Retina (tissue), 1 donor: Measurements from ENCODE around the gene NPM1.

ENCODE experiments used
- DNase-seq: peaks from one replicate; pipeline ENCODE4 v3.0.0-alpha.2; 2016

Gene NPM1

DNA sequence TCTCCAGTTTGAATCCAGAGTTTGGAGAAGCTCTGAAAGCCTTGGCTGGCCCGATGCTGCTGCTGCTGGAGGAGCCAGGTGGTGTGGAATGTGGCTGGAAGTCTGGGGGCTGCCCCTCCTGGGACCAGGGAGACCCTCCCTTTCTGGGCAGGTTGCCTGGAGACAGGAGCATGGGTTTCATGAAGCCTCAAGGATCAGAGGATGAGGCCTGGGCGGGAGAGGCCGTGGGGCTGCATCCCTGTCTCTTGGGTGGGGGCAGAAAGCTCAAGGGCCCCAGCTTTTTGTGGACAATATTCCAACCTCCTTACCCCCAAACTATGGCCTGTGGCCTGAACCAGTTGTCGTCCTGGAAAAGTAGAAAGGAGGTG is 41.9 kb downstream of the NPM1 start:
- no peak for DNase-seq

DNA sequence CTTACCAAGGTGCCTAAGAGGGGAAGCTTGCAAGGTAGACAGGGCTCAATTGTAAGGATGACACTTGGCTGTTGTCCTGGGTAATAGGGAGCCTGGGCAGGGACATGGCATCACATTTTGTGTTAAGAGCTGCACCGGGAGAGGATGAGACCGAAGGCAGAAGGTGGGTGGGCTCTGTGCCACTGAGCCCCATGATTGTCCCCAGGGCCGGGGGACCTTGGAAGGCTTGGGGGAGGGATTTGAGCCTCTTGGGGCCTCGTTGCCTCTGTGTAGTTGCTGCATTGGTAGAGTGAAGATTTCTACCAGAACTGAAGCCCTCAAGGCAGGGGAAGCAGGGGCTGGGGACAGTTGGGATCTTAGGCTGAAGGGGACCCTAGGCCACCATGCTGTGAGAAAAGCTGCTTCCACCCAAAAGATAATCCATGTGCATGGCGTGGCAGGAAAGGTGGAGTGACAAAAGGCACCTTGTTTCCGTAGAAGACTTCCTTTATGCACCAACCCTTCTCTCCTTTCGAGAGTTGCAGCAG is 43.7 kb downstream of the NPM1 start:
- no peak for DNase-seq

DNA sequence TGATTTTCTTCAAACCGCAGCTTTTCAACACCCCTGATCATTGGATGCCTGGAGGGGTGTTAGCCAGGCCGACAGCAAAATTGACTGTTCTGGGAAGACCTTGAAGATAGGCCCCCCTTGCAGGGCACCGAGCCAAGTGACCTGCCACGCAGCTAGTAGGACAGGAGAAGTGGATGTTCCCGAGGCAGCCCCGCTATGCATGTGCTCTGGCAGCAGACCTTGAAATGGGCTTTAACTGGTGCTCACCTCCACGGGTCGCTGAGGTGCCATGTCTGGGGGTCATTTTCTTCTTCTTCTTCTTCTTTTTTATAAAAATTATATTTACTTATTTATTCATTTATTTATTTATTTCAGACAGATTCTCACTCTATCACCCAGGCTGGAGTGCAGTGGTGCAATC is 44.4 kb downstream of the NPM1 start:
- no peak for DNase-seq

DNA sequence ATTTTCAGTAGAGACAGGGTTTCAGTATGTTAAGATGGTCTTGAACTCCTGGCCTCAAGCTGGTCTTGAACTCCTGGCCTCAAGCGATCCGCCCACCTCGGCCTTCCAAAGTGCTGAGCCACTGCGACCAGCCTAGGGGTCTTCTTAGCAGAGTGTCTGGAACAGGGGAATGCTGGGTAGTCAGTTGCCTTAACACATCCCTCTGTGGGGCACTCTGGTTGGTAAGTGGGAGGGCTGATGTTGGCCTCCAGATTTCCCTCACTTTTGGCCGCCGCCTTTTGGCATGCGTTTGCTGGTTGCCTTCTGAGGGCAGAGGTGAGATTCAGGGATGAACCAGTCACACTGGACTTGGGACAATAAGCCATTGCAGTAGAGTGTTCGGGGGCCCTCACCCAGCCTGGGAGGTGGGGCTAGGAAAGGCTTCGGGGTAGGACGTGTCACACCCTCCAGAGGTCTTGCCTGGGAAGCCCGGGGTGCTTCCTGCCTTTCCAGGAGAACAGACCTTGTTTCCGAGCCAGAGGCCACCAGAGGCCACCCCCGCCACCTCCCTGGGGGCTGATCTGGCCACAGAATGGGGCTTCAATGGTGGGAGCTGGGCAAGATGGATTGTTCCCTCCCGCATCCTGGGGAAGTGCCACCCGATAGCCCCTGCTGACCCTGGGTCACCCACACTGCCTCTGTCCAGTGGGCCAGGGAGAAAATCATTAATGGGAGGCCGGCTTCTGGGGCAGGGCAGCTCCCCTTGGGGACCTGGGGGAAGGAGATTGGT is 45.1 kb downstream of the NPM1 start:
- no peak for DNase-seq

DNA sequence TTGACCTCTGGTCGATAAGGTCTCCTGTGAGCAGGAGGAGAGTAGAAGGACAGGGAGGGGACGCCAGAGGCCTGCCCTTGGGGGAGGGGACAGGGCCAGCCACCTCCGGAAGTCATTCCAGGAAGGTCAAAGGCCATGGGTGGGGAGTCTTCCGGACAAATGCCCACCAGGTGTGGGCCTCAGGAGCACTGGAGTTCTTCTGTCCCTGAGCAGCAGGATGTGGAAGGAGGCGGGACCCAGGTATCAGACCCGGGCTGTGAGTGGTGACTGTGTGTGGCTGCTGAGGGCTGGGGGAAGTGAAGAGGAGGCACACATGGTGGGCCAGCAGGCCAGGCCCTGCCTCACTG is 45.7 kb downstream of the NPM1 start:
- no peak for DNase-seq

DNA sequence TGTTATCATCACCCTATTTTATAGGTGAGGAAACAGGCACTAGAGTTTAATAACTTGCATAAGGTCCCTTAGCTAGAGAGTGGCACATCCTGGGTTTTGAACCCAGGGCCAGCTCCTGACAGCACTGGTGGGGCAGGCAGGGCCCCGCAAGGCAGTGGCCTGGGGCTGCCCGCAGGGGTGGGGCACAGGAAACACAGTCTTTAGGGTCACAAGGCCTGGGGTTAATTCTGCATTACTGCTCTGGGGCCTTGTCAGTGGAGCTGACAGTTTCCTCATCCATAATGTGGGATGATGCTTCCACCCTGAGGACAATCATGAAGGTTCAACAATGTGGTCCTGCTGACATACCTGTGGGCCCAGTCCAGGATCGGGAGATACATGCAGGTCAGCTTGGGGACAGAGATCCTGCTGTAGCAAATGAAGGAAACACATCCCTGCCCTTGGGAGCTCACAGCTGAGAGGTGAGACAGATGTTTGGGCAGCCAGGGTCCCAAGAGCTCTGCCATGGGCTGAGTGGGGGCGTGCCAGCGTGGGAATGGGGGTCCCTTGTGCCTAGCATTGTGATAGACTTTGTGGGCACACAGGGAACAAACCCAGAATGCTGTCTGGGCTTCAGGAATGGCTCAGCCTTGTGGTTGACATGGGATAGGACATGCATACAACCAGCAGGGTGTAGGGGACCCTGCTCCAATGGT is 46.5 kb downstream of the NPM1 start:
- no peak for DNase-seq

DNA sequence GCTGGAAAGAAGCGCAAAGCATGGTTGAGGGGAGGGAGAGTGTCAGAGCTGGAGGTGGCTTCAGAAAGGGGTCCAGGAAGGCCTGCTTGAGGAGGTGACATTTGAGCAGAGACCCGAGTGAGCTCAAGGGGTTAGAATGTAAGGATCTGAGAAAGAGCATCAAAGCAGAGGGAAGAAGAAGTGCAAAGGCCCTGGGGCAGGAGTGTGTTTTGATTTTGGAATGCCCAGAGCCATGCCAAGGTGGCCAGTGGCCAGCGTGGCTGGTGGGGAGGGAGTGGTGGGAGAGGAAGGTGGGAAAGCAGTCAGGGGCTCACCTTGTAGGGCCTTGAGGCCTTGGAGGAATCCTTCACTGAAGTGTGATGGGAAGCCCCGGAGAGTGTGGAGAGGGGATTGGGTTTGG is 47.2 kb downstream of the NPM1 start:
- DNase-seq, result no peak

DNA sequence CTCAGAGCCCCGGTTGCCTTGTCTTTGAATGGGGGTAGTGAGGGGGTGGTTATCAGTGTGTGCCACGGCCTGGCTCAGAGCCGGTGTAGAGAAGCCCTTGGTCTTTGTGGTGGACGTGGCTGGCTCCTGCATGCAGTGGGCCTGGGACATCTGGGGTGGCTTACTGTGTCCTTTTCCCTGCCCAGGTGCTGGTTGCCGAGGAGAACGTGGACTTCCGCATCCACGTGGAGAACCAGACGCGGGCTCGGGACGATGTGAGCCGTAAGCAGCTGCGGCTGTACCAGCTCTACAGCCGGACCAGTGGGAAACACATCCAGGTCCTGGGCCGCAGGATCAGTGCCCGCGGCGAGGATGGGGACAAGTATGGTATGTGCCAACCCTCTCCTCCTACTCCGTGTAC is 48.3 kb downstream of the NPM1 start:
- no peak for DNase-seq

DNA sequence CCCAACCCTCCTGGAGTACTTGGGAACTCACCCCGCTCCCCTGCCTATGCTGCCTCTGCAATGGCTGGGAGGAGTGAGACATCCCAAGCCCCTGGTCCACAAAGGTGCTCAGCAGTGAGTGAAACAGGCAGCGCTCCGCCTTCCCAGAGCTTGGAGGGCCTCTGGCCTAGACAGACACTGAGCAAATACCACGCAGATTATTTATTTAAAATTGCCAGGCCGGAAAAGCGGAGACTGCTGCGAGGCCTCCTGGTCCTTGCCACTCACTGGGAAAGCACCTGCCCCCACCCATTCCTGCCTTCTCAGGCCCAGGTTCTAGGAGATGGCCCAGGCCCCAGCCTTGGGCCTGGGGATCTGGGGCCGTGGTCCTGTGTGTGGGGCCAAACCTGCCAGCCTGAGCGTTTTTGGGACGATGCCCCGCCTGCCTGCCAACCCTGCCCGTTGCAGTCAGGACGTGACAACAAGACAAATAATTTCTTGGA is 49.2 kb downstream of the NPM1 start:
- no peak for DNase-seq

DNA sequence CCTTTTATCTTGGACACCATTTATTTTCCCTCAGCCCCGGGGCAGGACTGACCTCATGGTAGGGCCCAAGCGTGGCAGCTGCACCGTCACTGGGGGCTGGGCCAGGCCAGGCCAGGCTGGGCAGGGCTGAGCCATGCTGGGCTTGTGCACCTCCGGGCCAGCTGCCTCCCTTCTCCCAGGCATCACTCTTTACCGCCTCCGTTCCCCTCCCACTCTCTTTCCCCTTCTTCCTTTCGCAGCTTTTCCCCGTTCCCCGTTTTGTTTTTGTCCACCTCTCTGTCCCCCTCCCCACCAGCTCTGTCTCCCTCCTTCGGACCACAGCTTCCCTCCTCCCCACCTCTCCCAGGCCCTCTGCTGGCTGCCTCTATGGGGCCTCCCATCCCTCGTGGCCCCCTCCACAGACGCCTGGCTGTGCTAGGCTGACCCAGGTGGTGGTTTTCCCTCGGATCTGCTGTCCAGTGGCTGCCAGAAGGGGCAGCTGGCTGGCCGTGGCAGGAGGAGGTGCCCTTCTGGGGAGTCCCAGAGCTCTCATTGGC is 49.7 kb downstream of the NPM1 start:
- peak; percentile 47 for DNase-seq

DNA sequence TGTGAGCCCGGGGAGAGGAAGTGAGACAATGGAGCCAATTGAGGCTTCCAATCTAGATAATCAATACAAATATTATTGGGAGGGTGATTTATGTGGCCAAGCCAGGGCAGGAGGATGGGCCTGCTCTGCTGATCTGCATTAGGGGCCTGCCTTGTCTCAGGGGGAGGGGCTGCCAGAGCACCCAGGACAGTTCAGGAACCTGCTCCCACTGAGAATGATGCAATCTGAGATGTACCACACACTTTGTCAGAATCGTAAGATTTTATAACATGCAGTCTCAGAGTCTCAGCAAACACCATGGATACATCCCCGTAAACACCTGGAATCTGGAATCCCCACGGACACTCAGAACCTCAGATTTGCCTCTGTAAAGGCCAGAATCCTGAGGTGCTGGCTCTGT is 51.1 kb downstream of the NPM1 start:
- DNase-seq, result no peak

DNA sequence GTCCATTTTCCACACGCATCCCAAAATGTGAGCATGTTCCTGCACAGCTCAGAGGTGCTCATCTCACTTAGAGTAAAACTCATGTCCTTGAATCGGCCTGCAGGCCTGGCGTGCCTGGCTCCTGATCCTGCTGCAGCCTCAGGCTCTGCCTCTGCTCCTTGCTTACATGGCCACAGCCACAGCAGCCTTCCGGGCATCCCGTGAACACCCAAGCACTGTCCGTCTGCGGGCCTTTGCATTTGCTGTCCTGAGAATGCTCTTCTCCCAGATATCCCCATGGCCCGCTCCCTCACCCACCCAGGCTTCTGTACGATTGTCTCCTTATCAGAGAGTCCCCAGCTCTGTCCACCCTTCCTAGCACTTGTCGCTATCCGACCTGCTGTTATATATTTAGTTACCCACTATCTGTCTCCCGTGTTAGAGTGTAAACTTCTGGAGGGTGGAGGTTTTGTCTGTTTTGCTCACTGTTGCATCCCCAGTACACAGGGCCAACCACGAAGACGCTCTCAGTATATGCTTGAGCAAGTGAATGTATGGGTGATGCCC is 53.7 kb downstream of the NPM1 start:
- no peak for DNase-seq

DNA sequence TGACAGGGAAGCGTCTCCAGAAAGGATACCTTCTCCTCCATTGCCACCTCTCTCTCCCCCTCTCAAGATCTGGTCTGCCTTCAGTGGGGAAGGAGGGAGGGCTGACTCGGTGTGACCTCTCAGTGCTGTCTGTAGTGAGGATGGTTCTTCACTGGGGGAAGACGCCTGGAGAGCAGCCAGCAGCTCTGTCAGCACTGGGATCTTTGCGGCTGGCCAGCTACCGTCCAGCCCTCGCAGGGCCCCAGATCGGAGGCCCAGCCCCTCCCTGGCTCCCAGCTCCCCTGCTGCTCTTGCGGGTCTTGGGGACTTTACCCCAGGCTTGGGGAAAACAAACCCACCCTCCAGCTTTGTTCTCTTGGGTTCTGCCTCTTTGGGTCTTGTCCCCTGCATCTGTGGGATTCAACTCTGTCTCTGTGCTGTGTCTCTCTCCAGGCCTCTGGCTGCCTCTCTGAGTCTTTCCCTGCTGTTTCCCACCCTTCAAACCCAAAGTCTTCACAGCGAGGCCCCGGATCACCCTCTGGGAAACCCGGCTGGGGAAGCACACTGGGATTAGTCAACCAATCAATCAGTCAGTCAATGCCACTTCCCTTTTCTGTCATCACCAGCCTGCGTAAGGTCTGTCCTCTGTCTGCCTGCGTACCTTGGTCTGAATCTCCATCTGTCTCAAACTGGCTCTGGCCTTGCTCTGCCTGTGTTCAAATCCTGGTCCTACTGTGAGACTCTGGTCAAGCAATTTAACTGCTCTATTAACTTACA is 54.8 kb downstream of the NPM1 start:
- no peak for DNase-seq

DNA sequence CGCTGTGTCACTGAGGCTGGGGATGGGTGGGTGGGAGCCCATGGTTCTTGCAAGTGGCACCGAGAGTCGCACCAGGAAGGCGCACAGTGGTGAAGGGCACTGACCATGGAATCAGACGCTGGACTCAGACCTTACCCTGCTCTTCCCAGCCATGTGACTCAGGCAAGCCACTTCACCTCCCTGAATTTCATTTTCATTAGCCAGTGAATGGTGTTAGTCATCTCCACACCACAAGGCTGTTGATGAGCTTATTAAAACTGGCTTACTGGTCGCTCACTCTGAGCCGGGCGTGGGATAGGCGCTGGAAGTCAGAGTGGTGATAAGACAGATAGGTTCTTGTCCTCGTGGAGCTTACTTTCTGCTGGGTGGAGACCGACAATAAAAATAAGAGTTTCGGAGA is 56.9 kb downstream of the NPM1 start:
- DNase-seq, result no peak

DNA sequence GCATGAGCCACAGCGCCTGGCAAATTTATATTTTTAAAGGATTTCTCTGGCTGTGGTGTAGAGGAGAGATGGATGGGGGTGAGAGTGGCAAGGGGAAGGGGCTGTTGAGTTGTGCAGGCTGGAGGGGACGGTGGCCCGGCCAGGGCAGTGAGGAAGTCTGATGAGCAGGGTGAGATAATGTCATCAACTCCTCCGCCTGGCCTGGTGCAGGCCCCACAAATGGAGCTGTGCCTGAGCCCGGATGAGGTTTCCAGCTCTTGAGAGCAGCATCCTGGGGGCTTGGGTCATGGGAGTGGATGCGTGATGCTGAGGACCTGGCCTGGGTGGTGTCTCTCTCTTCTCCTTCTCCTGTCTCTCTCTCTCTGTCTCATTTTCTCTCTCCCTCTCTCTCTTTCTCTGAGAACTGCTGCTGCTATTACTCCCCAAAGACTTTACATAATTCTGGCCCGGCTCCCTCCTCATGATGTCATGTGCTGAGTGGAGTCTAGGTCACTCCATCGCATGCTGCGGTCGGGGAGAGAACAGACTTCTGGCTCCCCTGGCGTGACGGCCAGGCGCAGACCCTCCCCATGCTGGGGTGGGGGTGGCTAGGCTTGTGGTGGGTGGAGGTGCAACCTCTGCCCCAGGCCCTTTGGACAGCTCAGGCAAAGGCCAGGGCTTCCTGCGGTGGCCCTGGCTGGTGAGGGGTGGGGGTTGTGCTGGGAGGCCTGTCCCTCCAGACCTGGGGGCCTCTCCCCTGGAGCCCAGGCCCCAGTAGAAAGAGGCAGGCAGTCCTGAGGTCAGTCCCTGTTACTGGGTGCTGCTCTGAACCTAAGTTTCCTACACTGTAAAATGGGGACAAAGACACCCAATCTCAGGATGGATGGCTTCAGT is 58.2 kb downstream of the NPM1 start:
- DNase-seq, result no peak

DNA sequence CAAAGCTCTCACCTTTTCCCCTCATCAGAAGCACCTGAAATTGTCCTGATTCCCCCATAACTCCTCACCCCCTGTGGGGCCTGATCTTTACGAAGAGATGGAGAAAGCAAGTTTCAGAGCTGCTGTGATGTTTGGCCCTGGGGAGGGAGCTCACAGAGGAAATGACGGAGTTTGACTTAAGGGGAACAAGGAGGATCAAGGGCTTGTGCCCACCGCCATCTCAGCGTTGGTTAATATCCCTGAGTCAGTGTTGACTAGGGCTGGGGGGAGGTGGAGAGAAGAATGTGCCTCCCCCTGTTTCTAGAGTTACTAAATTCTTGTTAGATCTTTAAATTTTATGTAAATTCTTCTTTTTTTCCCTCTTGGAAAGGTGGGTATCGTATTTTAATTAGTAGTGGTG is 59.6 kb downstream of the NPM1 start:
- no peak for DNase-seq

DNA sequence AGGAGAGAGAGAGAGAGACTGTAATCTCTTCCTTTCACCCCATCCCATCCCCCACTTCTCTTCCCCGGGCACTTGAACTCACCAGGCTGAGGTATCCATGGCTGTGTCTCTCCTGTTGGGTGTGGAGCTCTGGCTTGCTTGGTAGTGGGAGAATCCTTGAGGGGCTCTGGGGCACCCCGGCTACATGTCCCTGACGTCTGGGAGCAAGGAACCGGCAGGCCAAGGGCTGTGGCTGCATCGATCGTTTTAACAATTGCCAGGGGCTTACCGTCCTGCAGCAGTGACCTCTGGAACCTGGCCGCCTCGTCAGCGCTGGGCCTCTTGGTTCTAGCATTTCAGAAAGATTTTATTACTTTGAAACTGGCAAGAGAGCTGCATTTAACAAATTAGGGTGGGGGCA is 61.8 kb downstream of the NPM1 start:
- no peak for DNase-seq

DNA sequence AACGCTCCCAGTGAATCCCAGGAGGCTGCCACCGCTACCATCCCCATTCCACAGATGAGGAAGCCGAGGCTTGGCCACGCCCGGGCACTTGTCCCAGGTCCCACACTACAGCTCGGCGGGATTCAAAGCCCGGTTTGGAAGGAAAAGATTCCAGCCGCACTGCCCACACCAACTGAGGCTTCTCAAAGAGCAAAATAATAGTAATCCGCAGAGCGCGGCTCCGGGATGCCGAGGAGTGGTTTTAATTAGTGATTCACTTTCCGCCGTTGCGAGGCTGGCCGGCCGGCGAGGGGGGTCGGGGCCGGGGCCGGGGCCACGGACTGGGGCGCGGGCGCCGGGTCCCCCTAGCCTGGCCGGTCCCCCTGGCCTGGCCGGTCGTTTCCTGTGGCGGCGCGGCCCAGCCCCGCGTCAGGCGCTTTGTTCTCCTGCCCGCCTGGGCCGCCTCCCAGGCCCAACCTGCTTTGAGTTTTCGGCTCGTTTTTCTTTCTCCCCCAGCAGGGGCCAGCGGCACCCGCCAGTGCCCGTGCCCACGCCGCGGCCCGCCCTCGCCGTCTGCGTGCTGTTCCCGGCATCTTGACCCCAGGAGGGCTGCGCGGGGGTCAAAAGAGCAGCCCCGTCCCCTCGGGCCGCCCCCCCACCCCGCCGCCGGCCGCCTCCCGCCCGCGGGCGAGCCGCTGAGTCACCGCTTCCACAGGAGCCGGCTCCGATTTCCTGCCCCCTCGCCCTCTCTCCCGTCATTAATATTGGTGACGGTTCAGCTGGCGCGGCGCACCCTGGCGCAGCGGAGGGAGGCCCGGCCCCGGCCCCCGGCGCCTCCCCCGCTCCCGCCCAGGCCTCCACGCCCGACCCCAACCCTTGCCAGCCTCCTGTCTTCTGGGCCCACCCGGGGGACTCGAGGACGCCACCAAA is 63.0 kb downstream of the NPM1 start:
- peak; percentile 43 for DNase-seq

DNA sequence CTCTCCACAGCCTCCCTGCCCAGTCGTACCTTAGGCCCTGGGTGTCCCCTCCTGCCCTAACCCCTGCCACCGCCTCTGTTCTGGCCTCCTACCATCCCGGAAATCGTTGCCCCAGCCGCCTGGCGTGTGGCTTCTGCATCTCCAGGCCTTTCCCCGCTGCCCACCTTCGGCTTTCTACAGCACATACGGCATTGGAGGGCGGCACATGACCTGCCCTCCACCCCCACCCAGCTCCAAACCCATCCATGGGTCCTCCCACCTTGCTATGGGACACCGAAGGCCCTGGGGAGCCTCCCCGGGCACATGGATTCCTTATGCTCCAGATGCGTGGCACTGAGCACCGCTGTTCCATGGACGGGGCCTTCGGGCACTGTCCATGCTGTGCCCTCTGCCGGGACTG is 63.8 kb downstream of the NPM1 start:
- DNase-seq, result no peak

DNA sequence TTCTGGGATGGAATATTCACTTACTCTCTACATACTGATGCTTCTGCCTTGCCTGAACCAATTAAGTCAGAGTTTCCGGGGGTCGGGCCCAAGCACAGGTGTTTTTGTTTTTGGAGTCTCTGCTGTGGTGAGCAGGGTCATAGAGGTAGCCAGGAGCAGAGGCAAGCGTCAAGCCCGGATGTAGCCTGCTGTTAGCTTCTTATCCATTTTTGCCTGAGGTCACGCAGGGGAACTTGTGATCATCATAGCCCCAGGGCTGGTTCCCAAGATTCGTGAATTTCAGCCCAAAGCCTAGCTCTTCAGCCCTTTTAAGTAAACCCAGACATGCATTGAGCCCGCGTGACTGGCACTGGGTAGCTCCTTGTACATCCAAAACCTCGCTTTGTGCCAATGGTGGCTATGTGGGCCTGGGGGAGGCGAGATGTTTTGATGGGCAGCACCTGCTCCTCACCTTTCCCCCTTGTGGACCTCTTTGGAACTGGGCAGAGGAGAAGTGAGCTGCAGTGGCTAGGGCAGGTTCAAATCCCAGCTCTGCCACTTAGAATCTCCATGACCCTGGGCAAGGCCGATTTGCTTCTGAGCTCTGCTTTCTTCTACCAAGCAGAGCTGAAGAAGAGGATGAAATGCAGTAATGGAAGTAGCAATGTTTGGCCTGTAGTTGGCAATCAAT is 65.5 kb downstream of the NPM1 start:
- DNase-seq, result no peak
